ENCODE measurements around the gene SMARCC2.

DNA sequence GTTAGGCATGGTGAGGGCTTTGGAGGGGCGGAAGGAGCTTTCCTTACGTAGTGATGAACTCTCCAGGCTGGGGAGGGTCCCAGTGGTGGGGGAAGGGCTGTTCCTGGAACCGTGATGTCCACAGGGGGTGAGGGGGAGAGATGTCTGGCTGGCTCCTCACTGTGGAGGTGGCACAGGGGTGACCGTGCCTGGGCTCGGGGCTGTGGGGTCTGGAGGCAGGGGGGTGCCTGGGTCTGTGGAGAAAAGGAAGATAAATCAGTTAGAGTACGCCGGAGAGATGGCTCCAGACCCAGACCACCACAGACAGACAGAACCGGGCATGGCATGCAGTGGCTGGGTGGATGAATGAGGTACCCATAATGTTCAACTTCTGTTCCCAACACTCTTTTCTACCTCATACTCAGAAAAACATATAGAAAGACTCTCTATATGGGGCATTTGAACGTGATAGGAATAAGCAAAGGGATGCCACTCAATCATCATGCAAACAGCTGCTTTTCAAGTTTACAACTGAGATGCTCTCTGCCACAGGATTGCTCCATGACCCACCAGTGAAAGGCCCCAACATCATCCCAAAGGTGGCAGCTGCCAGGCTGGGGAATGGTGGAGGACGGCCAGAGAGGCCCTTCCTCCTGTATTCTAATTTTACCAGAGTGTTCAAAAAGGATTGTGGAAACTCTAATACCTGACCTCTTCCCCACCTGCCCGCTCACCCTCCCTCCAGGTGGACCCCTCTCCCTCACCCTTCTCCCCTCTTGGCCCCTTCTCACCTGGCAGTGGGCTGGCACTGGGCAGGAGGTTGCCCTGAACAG lies 25.5 kb downstream of the SMARCC2 start:
- TF ChIP-seq, protein P1, sequence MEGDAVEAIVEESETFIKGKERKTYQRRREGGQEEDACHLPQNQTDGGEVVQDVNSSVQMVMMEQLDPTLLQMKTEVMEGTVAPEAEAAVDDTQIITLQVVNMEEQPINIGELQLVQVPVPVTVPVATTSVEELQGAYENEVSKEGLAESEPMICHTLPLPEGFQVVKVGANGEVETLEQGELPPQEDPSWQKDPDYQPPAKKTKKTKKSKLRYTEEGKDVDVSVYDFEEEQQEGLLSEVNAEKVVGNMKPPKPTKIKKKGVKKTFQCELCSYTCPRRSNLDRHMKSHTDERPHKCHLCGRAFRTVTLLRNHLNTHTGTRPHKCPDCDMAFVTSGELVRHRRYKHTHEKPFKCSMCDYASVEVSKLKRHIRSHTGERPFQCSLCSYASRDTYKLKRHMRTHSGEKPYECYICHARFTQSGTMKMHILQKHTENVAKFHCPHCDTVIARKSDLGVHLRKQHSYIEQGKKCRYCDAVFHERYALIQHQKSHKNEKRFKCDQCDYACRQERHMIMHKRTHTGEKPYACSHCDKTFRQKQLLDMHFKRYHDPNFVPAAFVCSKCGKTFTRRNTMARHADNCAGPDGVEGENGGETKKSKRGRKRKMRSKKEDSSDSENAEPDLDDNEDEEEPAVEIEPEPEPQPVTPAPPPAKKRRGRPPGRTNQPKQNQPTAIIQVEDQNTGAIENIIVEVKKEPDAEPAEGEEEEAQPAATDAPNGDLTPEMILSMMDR (conservative IDR thresholded peaks at IDR 0.05; ENCODE audit: low read depth, low read length), result no peak
- TF ChIP-seq EZH2 (IDR thresholded peaks at IDR 0.05; ENCODE audit: low read length, unreplicated experiment) (no peak), EZH2phosphoT487 (IDR thresholded peaks at IDR 0.05; ENCODE audit: borderline replicate concordance, low read length) (no peak)
